RKO (cell line): ENCODE results near the gene GASK1A.
"Not testable (repeated sequence)": the region's sequence is repeated elsewhere in the genome, so short reads cannot be mapped to it uniquely, and the experiment has no call there.

Experiments used
- DNase-seq: peaks from one replicate; pipeline ENCODE4 v3.0.0-alpha.2; 2016; ENCODE audit warnings: low spot score

GASK1A gene

GRCh38 chr3:42979044-42979972 lies at the start of gene GASK1A:
GASK1A (plus strand) TSS chr3:42979311; CDS start chr3:42979643, 332 bp downstream.
- no peak for DNase-seq

- DNase-seq = no peak
Measured at GRCh38 chr3:42934111-42934510, 45.0 kb upstream of the GASK1A start.

- no peak for DNase-seq
Measured at GRCh38 chr3:42934910-42935309, 44.2 kb upstream of the GASK1A start.

GRCh38 chr3:42935472-42935871 lies 43.6 kb upstream of the GASK1A start:
- no peak for DNase-seq

GRCh38 chr3:42936157-42936981 lies 42.7 kb upstream of the GASK1A start:
- no peak for DNase-seq

- no peak for DNase-seq
Measured at GRCh38 chr3:42937334-42937733, 41.8 kb upstream of the GASK1A start.

- no peak for DNase-seq
Measured at GRCh38 chr3:42942693-42943092, 36.4 kb upstream of the GASK1A start.

- DNase-seq = no peak
Measured at GRCh38 chr3:42946050-42946449, 33.1 kb upstream of the GASK1A start.

- DNase-seq = no peak
Measured at GRCh38 chr3:42957573-42957972, 21.5 kb upstream of the GASK1A start.

GRCh38 chr3:42960282-42960681 lies 18.8 kb upstream of the GASK1A start:
- peak; percentile 19 for DNase-seq

- DNase-seq = no peak
Measured at GRCh38 chr3:42960786-42961185, 18.3 kb upstream of the GASK1A start.

GRCh38 chr3:42961633-42962032 lies 17.5 kb upstream of the GASK1A start:
- peak; percentile 66 for DNase-seq

- DNase-seq = no peak
Measured at GRCh38 chr3:42963269-42963668, 15.8 kb upstream of the GASK1A start.

- DNase-seq = no peak
Measured at GRCh38 chr3:42964266-42964665, 14.8 kb upstream of the GASK1A start.

GRCh38 chr3:42970557-42970956 lies 8.6 kb upstream of the GASK1A start:
- no peak for DNase-seq

- no peak for DNase-seq
Measured at GRCh38 chr3:42970976-42971772, 7.9 kb upstream of the GASK1A start.

- not testable (repeated sequence) for DNase-seq
Measured at GRCh38 chr3:42974906-42975305, 4.2 kb upstream of the GASK1A start.

GRCh38 chr3:42975456-42975855 lies 3.7 kb upstream of the GASK1A start:
- DNase-seq = no peak

- DNase-seq = no peak
Measured at GRCh38 chr3:42975955-42976354, 3.2 kb upstream of the GASK1A start.

GRCh38 chr3:42980209-42980608 lies 1.1 kb downstream of the GASK1A start:
- DNase-seq = no peak

- DNase-seq = no peak
Measured at GRCh38 chr3:42980909-42981308, 1.8 kb downstream of the GASK1A start.
